Measurements from ENCODE around the gene PLCG2.

DNA sequence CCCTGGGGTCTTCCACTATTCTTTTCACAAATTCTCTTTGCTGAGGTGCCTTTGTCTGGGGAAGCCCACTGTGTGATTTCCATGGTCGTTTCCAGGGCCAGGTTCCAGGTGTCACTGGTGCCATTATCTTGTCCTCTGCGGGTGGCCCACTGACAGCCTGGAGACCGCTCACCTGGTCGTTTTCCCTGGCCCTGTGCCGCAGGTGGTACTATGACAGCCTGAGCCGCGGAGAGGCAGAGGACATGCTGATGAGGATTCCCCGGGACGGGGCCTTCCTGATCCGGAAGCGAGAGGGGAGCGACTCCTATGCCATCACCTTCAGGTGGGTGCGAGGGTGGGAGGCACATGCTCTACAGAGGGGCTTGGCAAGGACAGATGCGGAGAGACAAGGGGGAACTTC, 133.3 kb downstream of the PLCG2 start:
- TF ChIP-seq, protein P1, sequence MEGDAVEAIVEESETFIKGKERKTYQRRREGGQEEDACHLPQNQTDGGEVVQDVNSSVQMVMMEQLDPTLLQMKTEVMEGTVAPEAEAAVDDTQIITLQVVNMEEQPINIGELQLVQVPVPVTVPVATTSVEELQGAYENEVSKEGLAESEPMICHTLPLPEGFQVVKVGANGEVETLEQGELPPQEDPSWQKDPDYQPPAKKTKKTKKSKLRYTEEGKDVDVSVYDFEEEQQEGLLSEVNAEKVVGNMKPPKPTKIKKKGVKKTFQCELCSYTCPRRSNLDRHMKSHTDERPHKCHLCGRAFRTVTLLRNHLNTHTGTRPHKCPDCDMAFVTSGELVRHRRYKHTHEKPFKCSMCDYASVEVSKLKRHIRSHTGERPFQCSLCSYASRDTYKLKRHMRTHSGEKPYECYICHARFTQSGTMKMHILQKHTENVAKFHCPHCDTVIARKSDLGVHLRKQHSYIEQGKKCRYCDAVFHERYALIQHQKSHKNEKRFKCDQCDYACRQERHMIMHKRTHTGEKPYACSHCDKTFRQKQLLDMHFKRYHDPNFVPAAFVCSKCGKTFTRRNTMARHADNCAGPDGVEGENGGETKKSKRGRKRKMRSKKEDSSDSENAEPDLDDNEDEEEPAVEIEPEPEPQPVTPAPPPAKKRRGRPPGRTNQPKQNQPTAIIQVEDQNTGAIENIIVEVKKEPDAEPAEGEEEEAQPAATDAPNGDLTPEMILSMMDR (IDR thresholded peaks at IDR 0.05) = no peak
- no peak for TF ChIP-seq POLR2AphosphoS5 (IDR thresholded peaks at IDR 0.05)
- no peak for TF ChIP-seq POLR2A (IDR thresholded peaks at IDR 0.05)
